ENCODE measurements around the gene GCGR.

GCGR gene

DNA sequence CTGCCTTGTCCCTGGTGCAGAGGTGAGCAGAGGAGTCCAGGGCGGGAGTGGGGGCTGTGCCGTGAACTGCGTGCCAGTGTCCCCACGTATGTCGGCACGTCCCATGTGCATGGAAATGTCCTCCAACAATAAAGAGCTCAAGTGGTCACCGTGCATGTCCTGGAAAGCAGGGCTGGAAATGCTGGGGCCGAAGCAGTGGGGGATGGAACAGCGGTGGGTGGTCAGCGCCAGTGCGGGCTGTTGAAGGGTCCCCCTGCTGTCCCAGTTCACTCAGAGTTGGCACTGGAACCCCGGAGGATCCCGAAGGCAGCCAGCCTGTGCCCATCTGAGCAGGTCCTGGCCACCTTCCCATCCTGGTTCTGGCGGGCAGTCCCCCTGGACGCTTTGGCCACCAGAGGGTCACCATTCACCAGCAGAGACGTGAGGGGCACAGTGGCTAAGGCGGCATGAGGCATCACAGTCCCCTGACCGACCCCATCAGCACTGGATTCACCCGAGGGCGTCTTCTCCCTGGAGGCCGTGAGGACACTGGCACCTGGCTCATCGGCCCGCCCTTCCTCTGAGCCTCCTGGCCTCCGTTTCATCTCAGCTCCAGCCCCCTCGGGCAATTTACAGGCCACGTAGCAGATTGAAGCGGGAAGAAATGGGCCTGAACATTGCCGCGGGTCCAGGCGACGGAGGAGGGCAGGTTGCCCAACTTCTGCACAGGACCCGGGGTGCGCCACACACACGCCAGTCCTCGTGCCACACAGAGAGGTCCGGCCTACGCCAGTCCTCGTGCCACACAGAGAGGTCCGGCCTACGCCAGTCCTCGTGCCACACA lies 10.1 kb downstream of the GCGR start:
- Histone ChIP-seq H3K27me3 (ENCODE audit: insufficient read depth, low read length) (peaks cover 6% of the 10 kb centered on the region; the same call in 1 of the 2 replicates), H3K36me3 (ENCODE audit: insufficient read depth, low read depth, low read length) (no peaks in the 10 kb centered on the region), H3K27ac (ENCODE audit: low read length) (no peak overlapping the region), H3K9ac (ENCODE audit: low read depth, low read length) (no peak overlapping the region), H3K4me3 (ENCODE audit: low read length) (no peak overlapping the region), H3K9me3 (ENCODE audit: insufficient read depth, low read depth, low read length) (no peaks in the 10 kb centered on the region), H3K4me1 (ENCODE audit: insufficient read depth, low read length) (no peaks in the 10 kb centered on the region)

DNA sequence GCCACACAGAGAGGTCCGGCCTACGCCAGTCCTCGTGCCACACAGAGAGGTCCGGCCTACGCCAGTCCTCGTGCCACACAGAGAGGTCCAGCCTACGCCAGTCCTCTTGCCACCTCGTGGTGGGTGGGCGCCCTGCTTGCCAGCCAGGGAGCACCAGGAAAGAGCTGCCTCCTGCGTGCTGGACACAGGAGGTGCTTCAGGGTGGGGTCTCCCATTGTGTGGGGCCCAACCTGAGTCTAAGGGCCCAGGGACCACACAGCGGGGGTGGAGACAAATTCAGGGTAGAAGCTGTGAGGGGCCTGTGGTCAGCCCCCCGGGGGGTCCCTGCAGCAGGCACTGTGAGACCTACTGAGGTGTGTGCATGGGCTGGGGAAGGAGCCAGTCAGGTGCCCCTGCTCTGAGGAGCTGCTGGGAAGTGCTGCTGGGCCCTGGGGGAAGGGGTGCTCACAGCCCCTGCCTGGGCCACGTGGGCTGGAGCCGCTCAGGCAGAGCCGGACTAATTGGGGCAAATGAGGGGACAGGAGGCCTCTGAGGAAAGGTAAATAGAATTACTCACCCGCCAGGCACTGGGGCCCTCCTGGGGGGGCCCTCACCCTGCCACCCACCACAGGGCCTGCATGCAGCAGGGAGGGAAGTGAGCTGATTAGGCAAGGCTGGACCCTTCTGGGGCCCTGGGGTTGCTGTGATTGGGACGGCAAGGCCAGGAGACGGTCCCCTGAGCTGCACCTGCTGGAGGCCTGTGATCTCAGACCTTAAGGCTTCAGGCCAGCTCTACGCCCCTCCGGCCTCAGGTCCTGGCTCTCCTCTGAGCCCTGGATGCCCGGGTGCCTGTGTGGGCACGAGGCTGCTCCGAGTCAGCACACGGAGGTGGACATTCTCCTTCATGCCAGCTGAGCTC lies 11.0 kb downstream of the GCGR start:
- H3K27me3 ChIP-seq (ENCODE audit: insufficient read depth, low read length), result no peaks in the 10 kb centered on the region
- no peak overlapping the region for H3K27ac ChIP-seq (ENCODE audit: low read length)
- H3K36me3 ChIP-seq (ENCODE audit: insufficient read depth, low read depth, low read length), result no peaks in the 10 kb centered on the region
- no peak overlapping the region for H3K9ac ChIP-seq (ENCODE audit: low read depth, low read length)
- H3K4me1 ChIP-seq (ENCODE audit: insufficient read depth, low read length), result no peaks in the 10 kb centered on the region
- no peaks in the 10 kb centered on the region for H3K9me3 ChIP-seq (ENCODE audit: insufficient read depth, low read depth, low read length)
- H3K4me3 ChIP-seq (ENCODE audit: low read length), result no peak overlapping the region

GRCh38 chr17:81815646-81815986 lies 11.7 kb downstream of the GCGR start:
- Histone ChIP-seq H3K9ac (ENCODE audit: low read depth, low read length) (no peak overlapping the region), H3K9me3 (ENCODE audit: insufficient read depth, low read depth, low read length) (no peaks in the 10 kb centered on the region), H3K4me3 (ENCODE audit: low read length) (no peak overlapping the region), H3K27ac (ENCODE audit: low read length) (no peak overlapping the region), H3K4me1 (ENCODE audit: insufficient read depth, low read length) (no peaks in the 10 kb centered on the region), H3K36me3 (ENCODE audit: insufficient read depth, low read depth, low read length) (no peaks in the 10 kb centered on the region), H3K27me3 (ENCODE audit: insufficient read depth, low read length) (no peaks in the 10 kb centered on the region)

- H3K27me3 ChIP-seq (ENCODE audit: insufficient read depth, low read length), result no peaks in the 10 kb centered on the region
- no peaks in the 10 kb centered on the region for H3K36me3 ChIP-seq (ENCODE audit: insufficient read depth, low read depth, low read length)
- H3K9me3 ChIP-seq (ENCODE audit: insufficient read depth, low read depth, low read length), result no peaks in the 10 kb centered on the region
- H3K4me1 ChIP-seq (ENCODE audit: insufficient read depth, low read length), result no peaks in the 10 kb centered on the region
- no peak overlapping the region for H3K27ac ChIP-seq (ENCODE audit: low read length)
- no peak overlapping the region for H3K9ac ChIP-seq (ENCODE audit: low read depth, low read length)
- H3K4me3 ChIP-seq (ENCODE audit: low read length), result no peak overlapping the region
These were observed 13.8 kb downstream of the GCGR start for GRCh38 chr17:81817758-81818147.

- no peaks in the 10 kb centered on the region for H3K36me3 ChIP-seq (ENCODE audit: insufficient read depth, low read depth, low read length)
These were observed 15.8 kb downstream of the GCGR start for GRCh38 chr17:81819708-81820107.

DNA sequence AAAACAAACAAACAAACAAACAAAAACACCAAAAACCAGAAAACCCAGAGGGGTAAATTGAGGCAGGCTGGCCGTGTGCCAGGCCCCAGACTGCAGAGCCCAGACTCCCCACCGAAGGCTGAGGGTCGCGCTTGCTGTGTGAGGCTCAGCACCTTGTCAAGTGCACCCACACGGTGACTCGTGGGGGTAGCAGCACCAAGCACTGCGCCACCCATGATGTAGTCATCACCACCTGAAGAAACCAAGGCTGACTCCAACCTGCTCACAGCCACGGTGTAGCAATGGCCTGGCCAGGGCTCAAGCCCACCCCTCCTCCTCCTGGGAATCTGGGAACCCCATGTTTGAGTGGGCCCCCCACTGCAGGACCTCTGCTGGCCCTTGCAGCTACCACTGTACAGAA lies 17.2 kb downstream of the GCGR start:
- H3K27ac ChIP-seq (ENCODE audit: low read length), result no peak overlapping the region
- no peak overlapping the region for H3K9ac ChIP-seq (ENCODE audit: low read depth, low read length)
- H3K4me3 ChIP-seq (ENCODE audit: low read length), result no peak overlapping the region
- no peaks in the 10 kb centered on the region for H3K9me3 ChIP-seq (ENCODE audit: insufficient read depth, low read depth, low read length)
- no peaks in the 10 kb centered on the region for H3K27me3 ChIP-seq (ENCODE audit: insufficient read depth, low read length)
- H3K36me3 ChIP-seq (ENCODE audit: insufficient read depth, low read depth, low read length), result no peaks in the 10 kb centered on the region
- H3K4me1 ChIP-seq (ENCODE audit: insufficient read depth, low read length), result 0 out of 2 replicates have a peak, but pooled peaks cover 4% of the 10 kb centered on the region

More at GRCh38 chr17:81819708-81820107, 15.8 kb downstream of the GCGR start:
- Histone ChIP-seq H3K9ac (ENCODE audit: low read depth, low read length) (no peak overlapping the region), H3K4me1 (ENCODE audit: insufficient read depth, low read length) (no peaks in the 10 kb centered on the region), H3K27ac (ENCODE audit: low read length) (no peak overlapping the region), H3K4me3 (ENCODE audit: low read length) (no peak overlapping the region), H3K27me3 (ENCODE audit: insufficient read depth, low read length) (no peaks in the 10 kb centered on the region), H3K9me3 (ENCODE audit: insufficient read depth, low read depth, low read length) (no peaks in the 10 kb centered on the region)

- H3K27ac ChIP-seq (ENCODE audit: low read length), result no peak overlapping the region
- 0 out of 2 replicates have a peak, but pooled peaks cover 4% of the 10 kb centered on the region for H3K4me1 ChIP-seq (ENCODE audit: insufficient read depth, low read length)
- no peak overlapping the region for H3K4me3 ChIP-seq (ENCODE audit: low read length)
- no peaks in the 10 kb centered on the region for H3K27me3 ChIP-seq (ENCODE audit: insufficient read depth, low read length)
- H3K9me3 ChIP-seq (ENCODE audit: insufficient read depth, low read depth, low read length), result no peaks in the 10 kb centered on the region
- H3K36me3 ChIP-seq (ENCODE audit: insufficient read depth, low read depth, low read length), result no peaks in the 10 kb centered on the region
- H3K9ac ChIP-seq (ENCODE audit: low read depth, low read length), result no peak overlapping the region
These were observed 17.8 kb downstream of the GCGR start for GRCh38 chr17:81821603-81822311.

DNA sequence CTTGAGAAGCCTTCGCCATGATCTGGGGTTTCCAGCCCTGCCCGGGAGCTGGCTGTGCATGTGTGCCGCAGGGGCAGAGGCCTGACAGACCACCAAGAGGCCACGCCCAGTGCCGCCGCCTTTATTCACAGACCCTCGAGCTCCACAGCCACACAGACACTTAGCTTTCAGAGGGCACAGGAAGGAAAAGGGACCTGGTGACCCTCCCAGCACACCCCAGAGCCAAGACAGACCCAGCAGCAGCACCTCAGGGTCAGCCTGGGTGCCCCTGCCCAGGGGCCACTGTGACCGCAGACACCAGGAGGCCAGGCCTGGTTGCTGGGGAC lies 18.3 kb downstream of the GCGR start:
- H3K9me3 ChIP-seq (ENCODE audit: insufficient read depth, low read depth, low read length), result no peaks in the 10 kb centered on the region
- H3K27me3 ChIP-seq (ENCODE audit: insufficient read depth, low read length), result no peaks in the 10 kb centered on the region
- H3K4me1 ChIP-seq (ENCODE audit: insufficient read depth, low read length), result 0 out of 2 replicates have a peak, but pooled peaks cover 4% of the 10 kb centered on the region
- H3K9ac ChIP-seq (ENCODE audit: low read depth, low read length), result no peak overlapping the region
- no peaks in the 10 kb centered on the region for H3K36me3 ChIP-seq (ENCODE audit: insufficient read depth, low read depth, low read length)
- no peak overlapping the region for H3K4me3 ChIP-seq (ENCODE audit: low read length)
- no peak overlapping the region for H3K27ac ChIP-seq (ENCODE audit: low read length)

DNA sequence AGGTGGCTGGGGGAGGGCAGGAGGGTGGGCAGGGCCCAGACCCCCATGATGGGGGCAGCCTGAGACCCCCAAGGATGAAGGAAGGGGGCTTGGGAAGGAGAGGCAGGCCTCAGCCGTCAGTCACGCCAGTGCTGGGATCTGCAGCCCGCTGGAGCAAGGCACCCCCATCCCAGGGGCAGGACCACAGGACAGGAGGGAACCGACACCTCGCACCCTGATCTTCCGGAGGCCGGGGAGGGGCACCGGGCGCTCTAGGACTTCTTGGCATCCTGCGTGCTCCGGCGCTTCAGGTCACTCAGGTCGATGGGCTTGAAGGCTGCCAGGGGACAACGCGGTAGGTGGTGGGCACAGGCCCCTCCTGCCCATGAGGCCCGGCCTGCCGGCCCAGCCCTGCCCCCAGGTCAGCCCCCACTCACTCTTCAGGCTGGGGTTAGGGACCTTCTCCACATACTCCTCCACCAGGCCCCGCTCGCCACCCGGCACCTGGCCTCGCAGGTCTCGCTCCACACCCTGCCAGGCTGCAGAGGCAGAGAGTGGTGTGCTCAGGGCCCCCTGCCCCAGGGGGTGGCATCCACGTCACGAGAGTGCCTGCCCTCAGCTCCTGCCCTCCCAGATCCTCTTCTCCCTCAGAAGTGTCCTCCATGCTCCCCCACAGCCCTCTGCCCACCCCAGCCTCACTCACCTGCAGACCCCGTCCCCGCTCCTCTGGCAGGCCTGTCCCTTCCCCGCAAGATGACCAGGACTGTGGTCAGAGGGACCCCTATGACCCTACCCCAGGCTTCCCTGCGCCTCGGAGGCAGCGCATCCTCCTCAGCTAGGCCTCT lies 19.3 kb downstream of the GCGR start:
- no peaks in the 10 kb centered on the region for H3K9me3 ChIP-seq (ENCODE audit: insufficient read depth, low read depth, low read length)

DNA sequence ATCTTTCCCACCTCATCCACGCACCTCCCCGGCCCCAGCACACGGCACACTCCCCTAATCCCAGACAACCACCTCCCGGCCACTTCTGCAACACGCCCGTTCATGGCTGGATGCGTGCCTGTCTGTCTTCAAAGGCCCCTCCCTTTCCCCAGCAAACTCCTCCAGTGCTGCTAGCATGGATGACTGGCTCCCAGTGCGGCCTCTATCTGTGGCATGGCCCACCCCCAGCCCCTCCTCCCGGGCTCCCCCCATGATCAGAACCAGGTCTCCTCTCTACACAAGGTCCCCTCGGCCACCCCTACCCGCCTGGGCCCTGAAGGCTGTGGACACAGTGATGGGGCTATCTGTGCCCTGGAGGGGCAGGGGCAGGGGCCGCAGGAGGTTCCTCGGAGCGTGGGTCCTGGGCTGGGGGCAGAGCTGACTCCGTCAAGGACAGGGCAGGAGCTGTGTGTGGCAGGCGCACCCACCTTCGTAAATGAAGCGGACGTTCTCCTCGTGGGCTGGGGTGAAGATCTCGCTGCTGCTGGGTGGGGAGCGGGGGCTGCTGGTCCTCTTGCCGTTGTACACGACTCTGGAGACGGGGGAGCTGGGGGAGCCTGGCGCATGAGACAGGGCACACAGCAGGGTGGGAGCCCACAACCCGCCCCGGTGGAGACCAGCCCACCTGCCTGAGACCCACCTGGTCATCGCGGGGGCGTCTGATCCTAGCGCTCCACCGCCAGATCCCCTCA lies 20.0 kb downstream of the GCGR start:
- H3K4me3 ChIP-seq (ENCODE audit: low read length), result no peak overlapping the region
- H3K27ac ChIP-seq (ENCODE audit: low read length), result no peak overlapping the region
- H3K27me3 ChIP-seq (ENCODE audit: insufficient read depth, low read length), result no peaks in the 10 kb centered on the region
- no peak overlapping the region for H3K9ac ChIP-seq (ENCODE audit: low read depth, low read length)
- H3K4me1 ChIP-seq (ENCODE audit: insufficient read depth, low read length), result 0 out of 2 replicates have a peak, but pooled peaks cover 4% of the 10 kb centered on the region
- H3K36me3 ChIP-seq (ENCODE audit: insufficient read depth, low read depth, low read length), result no peaks in the 10 kb centered on the region
- H3K9me3 ChIP-seq (ENCODE audit: insufficient read depth, low read depth, low read length), result no peaks in the 10 kb centered on the region

More for the DNA sequence above, 19.3 kb downstream of the GCGR start:
- Histone ChIP-seq H3K36me3 (ENCODE audit: insufficient read depth, low read depth, low read length) (no peaks in the 10 kb centered on the region), H3K27me3 (ENCODE audit: insufficient read depth, low read length) (no peaks in the 10 kb centered on the region), H3K27ac (ENCODE audit: low read length) (no peak overlapping the region), H3K4me3 (ENCODE audit: low read length) (no peak overlapping the region), H3K4me1 (ENCODE audit: insufficient read depth, low read length) (0 out of 2 replicates have a peak, but pooled peaks cover 4% of the 10 kb centered on the region), H3K9ac (ENCODE audit: low read depth, low read length) (no peak overlapping the region)
